ENCODE data around the gene DGKA. TPM values are rescaled to one million over a fixed set of nuclear protein-coding genes. Genes with fewer than 3 reads are reported as not detected.

The DGKA gene
- total RNA-seq, 1 experiment from 2014 or later: 25.9 TPM

DNA sequence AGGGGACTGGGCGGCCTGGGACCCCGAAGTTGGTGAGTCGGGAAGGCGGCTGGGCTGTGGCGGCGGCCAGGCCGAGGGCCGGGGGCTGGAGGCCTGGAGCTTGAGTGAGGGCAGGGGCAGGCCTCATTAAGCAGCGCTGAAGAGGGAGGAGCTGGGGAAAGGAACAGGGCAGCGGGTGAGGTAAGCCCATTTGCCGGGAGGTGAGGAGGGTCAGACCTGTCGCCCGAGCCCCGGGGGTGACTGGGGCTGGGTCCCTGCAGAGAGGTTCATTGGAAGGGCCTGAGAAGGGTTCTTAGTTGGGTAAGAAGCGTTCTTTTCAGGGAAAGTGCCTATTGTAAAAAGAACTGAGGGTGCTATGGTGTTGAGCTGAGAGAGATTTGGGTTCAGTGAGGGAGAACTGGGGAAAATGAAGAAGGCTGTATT is 43.4 kb downstream of the DGKA start:
- no peak overlapping the region for H2AFZ ChIP-seq (ENCODE audit: low read length)
- no peak overlapping the region for H2BK15ac ChIP-seq (ENCODE audit: low read depth, low read length)

More for the DNA sequence above, 43.4 kb downstream of the DGKA start:
- Histone ChIP-seq H3K56ac (ENCODE audit: insufficient read length, low read depth, low read length) (no peak overlapping the region), H3K4ac (ENCODE audit: low read depth, low read length) (no peak overlapping the region), H3K18ac (ENCODE audit: insufficient read length, low read depth, low read length) (no peak overlapping the region), H2AK5ac (ENCODE audit: insufficient read length, low read length) (no peak overlapping the region), H3K27me3 (ENCODE audit: insufficient read depth, low read length) (no peaks in the 10 kb centered on the region), H3K79me2 (ENCODE audit: insufficient read depth, low read length) (peaks cover 14% of the 10 kb centered on the region; the same call in 1 of the 2 replicates), H4K8ac (replicated peaks; ENCODE audit: insufficient read length, low read depth, low read length) (no peak overlapping the region), H2BK120ac (ENCODE audit: low read depth, low read length, poor library complexity, severe bottlenecking) (no peak overlapping the region), H3K9ac (ENCODE audit: extremely low read depth, insufficient read length, low read length) (peak overlapping the region; percentile 76), H3K23ac (ENCODE audit: insufficient read length, low read depth, low read length) (no peak overlapping the region), H4K20me1 (ENCODE audit: control insufficient read depth, insufficient read depth, insufficient read length) (no peaks in the 10 kb centered on the region), H2BK12ac (ENCODE audit: insufficient read length, low read depth, low read length) (no peak overlapping the region), H3K79me1 (ENCODE audit: insufficient read depth, low read depth, low read length, poor library complexity, severe bottlenecking) (peaks cover 3% of the 10 kb centered on the region), H3K4me2 (ENCODE audit: insufficient read depth, insufficient read length, low read length) (peak overlapping the region; percentile 71), H4K91ac (ENCODE audit: insufficient read length, low read depth, low read length) (no peak overlapping the region), H3T11ph (ENCODE audit: low read length) (no peak overlapping the region), H3K14ac (ENCODE audit: insufficient read depth, low read length) (0 out of 2 replicates have a peak overlapping the region, but pooled peaks have one; percentile 43), H3K27ac (ENCODE audit: insufficient read length, low read depth, low read length) (no peak overlapping the region), H4K5ac (ENCODE audit: insufficient read length, low read depth, low read length) (no peak overlapping the region), H3K4me1 (ENCODE audit: insufficient read depth, low read length) (no peaks in the 10 kb centered on the region; the same call in 1 of the 2 replicates), H3K23me2 (ENCODE audit: insufficient read length, low read depth, low read length, poor library complexity, severe bottlenecking) (peaks cover 6% of the 10 kb centered on the region), H2BK5ac (ENCODE audit: insufficient read length, low read length) (no peak overlapping the region), H3K9me3 (ENCODE audit: control insufficient read depth, low read depth, low read length) (no peaks in the 10 kb centered on the region), H2BK20ac (ENCODE audit: low read depth, low read length, poor library complexity, severe bottlenecking) (no peak overlapping the region)
- Mint-ChIP-seq H3K27me3 (ENCODE audit: low read depth) (no peaks in the 10 kb centered on the region), H3K27ac (no peak overlapping the region), H3K36me3 (ENCODE audit: insufficient read depth in 1 of 3, low read depth in 3 of 3) (peaks cover 15 to 49% (median 44%) of the 10 kb centered on the region in 3 experiments; a peak in 6 of 7 replicates), H3K4me1 (peaks cover 6 to 8% of the 10 kb centered on the region in 2 experiments; a peak in 2 of 4 replicates), H3K4me3 (no peak overlapping the region), H3K9me3 (no peaks in the 10 kb centered on the region)
- DNase-seq: no peak
- WGBS (ENCODE audit: extremely low coverage, insufficient read length, low lambda C conversion rate): no CpG with 5 or more reads among the region's 15 CpGs
- TF ChIP-seq, protein P1, sequence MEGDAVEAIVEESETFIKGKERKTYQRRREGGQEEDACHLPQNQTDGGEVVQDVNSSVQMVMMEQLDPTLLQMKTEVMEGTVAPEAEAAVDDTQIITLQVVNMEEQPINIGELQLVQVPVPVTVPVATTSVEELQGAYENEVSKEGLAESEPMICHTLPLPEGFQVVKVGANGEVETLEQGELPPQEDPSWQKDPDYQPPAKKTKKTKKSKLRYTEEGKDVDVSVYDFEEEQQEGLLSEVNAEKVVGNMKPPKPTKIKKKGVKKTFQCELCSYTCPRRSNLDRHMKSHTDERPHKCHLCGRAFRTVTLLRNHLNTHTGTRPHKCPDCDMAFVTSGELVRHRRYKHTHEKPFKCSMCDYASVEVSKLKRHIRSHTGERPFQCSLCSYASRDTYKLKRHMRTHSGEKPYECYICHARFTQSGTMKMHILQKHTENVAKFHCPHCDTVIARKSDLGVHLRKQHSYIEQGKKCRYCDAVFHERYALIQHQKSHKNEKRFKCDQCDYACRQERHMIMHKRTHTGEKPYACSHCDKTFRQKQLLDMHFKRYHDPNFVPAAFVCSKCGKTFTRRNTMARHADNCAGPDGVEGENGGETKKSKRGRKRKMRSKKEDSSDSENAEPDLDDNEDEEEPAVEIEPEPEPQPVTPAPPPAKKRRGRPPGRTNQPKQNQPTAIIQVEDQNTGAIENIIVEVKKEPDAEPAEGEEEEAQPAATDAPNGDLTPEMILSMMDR (conservative IDR thresholded peaks at IDR 0.05): no peak

Data from H9 (cell line).